ENCODE data around the gene CRACR2B. TPM values are rescaled to one million over a fixed set of nuclear protein-coding genes. Genes with fewer than 3 reads are reported as not detected.

Gene CRACR2B
- total RNA-seq, 2 donors from 2014 or later: 23.2 to 83.0 TPM

- WGBS: 86% methylated on average over 36 of the region's 37 CpGs
- no peak for DNase-seq (ENCODE audit: low spot score)
Measured at GRCh38 chr11:858762-859339, 31.1 kb downstream of the CRACR2B start.

GRCh38 chr11:859394-860131 lies 31.8 kb downstream of the CRACR2B start:
- DNase-seq (ENCODE audit: low spot score): peak; percentile 61
- H3K27ac ChIP-seq: no peak overlapping the region
- no peaks in the 10 kb centered on the region for H3K4me1 ChIP-seq (replicated peaks)
- no peak for TF ChIP-seq POLR2A (IDR thresholded peaks at IDR 0.05)
- TF ChIP-seq CTCF (IDR thresholded peaks at IDR 0.05): no peak
- TF ChIP-seq POLR2AphosphoS5 (IDR thresholded peaks at IDR 0.05): no peak
- 37% methylated on average over 23 of the region's 31 CpGs for WGBS
- intact Hi-C loops (cut with DNase I): no loop called here
- H3K36me3 ChIP-seq: no peaks in the 10 kb centered on the region
- no peaks in the 10 kb centered on the region for H3K9me3 ChIP-seq
- H3K27me3 ChIP-seq (replicated peaks; ENCODE audit: insufficient read depth): no peaks in the 10 kb centered on the region
- no peak overlapping the region for H3K4me3 ChIP-seq

More at GRCh38 chr11:858762-859339, 31.1 kb downstream of the CRACR2B start:
- no peaks in the 10 kb centered on the region for H3K36me3 ChIP-seq
- H3K4me1 ChIP-seq (replicated peaks): no peaks in the 10 kb centered on the region
- H3K27ac ChIP-seq: no peak overlapping the region
- no peaks in the 10 kb centered on the region for H3K9me3 ChIP-seq
- no peak overlapping the region for H3K4me3 ChIP-seq
- no peak for TF ChIP-seq CTCF (IDR thresholded peaks at IDR 0.05)
- no peak for TF ChIP-seq POLR2AphosphoS5 (IDR thresholded peaks at IDR 0.05)
- TF ChIP-seq POLR2A (IDR thresholded peaks at IDR 0.05): no peak
- H3K27me3 ChIP-seq (replicated peaks; ENCODE audit: insufficient read depth): no peaks in the 10 kb centered on the region
- intact Hi-C loops (cut with DNase I): no loop called here

- no peaks in the 10 kb centered on the region for H3K27me3 ChIP-seq (replicated peaks; ENCODE audit: insufficient read depth)
- H3K9me3 ChIP-seq: no peaks in the 10 kb centered on the region
- WGBS: 80% methylated on average over 21 of the region's 21 CpGs
- H3K27ac ChIP-seq: no peak overlapping the region
- intact Hi-C loops (cut with DNase I): no loop called here
- no peak for TF ChIP-seq POLR2A (IDR thresholded peaks at IDR 0.05)
- no peak for TF ChIP-seq POLR2AphosphoS5 (IDR thresholded peaks at IDR 0.05)
- no peak for TF ChIP-seq CTCF (IDR thresholded peaks at IDR 0.05)
- no peak overlapping the region for H3K4me3 ChIP-seq
- no peaks in the 10 kb centered on the region for H3K36me3 ChIP-seq
- no peaks in the 10 kb centered on the region for H3K4me1 ChIP-seq (replicated peaks)
- DNase-seq (ENCODE audit: low spot score): no peak
Measured at GRCh38 chr11:860234-861104, 32.8 kb downstream of the CRACR2B start.

- intact Hi-C loops (cut with DNase I): no loop called here
- no peak for DNase-seq (ENCODE audit: low spot score)
- H3K9me3 ChIP-seq: no peaks in the 10 kb centered on the region
- no peaks in the 10 kb centered on the region for H3K4me1 ChIP-seq (replicated peaks)
- no peaks in the 10 kb centered on the region for H3K36me3 ChIP-seq
- H3K27ac ChIP-seq: no peak overlapping the region
- TF ChIP-seq POLR2A (IDR thresholded peaks at IDR 0.05): no peak
- TF ChIP-seq CTCF (IDR thresholded peaks at IDR 0.05): no peak
- no peak for TF ChIP-seq POLR2AphosphoS5 (IDR thresholded peaks at IDR 0.05)
- no peak overlapping the region for H3K4me3 ChIP-seq
- WGBS: 96% methylated on average over 13 of the region's 14 CpGs
- no peaks in the 10 kb centered on the region for H3K27me3 ChIP-seq (replicated peaks; ENCODE audit: insufficient read depth)
Measured at GRCh38 chr11:861105-861479, 33.4 kb downstream of the CRACR2B start.

Data from prostate gland (tissue), 2 donors.